CD8-positive, alpha-beta memory T cell (primary cell): Measurements from ENCODE around the gene PIK3R6. TPM values are rescaled to one million over a fixed set of nuclear protein-coding genes. Genes with fewer than 3 reads are reported as not detected.

Experiments
- CTCF ChIA-PET: fragments of 350-600 bp; sonication (Branson Sonifier 250); formaldehyde crosslinking; loops from one replicate; lab custom pipeline; 2021; ENCODE audit warnings: antibody characterized with exemption; lab: Charles Lee
- POLR2A ChIA-PET: fragments of 350-600 bp; sonication (Branson Sonifier 250); formaldehyde crosslinking; loops from one replicate; lab custom pipeline; 2021; ENCODE audit warnings: antibody characterized with exemption; lab: Charles Lee
- DNase-seq, 5 donors: peaks; one replicate each; pipeline versions ENCODE4 v3.0.0 to v3.0.0-alpha.2; 2020 to 2022; ENCODE audit warnings: mixed read lengths in 1 of 5
- H3K27ac ChIP-seq: one replicate; pipeline ENCODE4 v1.7.0; 2013; ENCODE audit warnings: low read depth, mild to moderate bottlenecking, low read length, moderate library complexity
- H3K27me3 ChIP-seq: 2 replicates; pipeline ENCODE4 v1.7.0; 2013; ENCODE audit warnings: low read length, mild to moderate bottlenecking; ENCODE audit not compliant: insufficient read depth, poor library complexity, severe bottlenecking
- H3K36me3 ChIP-seq: 2 replicates; pipeline ENCODE4 v1.7.0; 2013; ENCODE audit warnings: mild to moderate bottlenecking, low read length, moderate library complexity; ENCODE audit not compliant: insufficient read depth
- H3K4me1 ChIP-seq: 2 replicates; pipeline ENCODE4 v1.7.0; 2013; ENCODE audit warnings: mild to moderate bottlenecking, low read length, moderate library complexity; ENCODE audit not compliant: insufficient read depth
- H3K4me3 ChIP-seq: 2 replicates; pipeline ENCODE4 v1.7.0; 2013; ENCODE audit warnings: mild to moderate bottlenecking, low read length
- H3K9me3 ChIP-seq: 2 replicates; pipeline ENCODE4 v1.7.0; 2013; ENCODE audit warnings: mild to moderate bottlenecking, low read length
- H3K27ac Mint-ChIP-seq, 8 donors: one replicate each; pipeline ENCODE4 v1.8.0; 2020 to 2021; ENCODE audit warnings: mixed read lengths in 8 of 8, mild to moderate bottlenecking in 6 of 8, inconsistent platforms in 3 of 8, moderate library complexity in 3 of 8
- H3K27me3 Mint-ChIP-seq, 2 donors: one replicate each; pipeline ENCODE4 v1.8.0; 2020 to 2021; ENCODE audit warnings: mixed read lengths in 2 of 2, mild to moderate bottlenecking in 1 of 2, moderate library complexity in 1 of 2
- H3K36me3 Mint-ChIP-seq, 3 donors: one replicate each; pipeline ENCODE4 v1.8.0; 2020 to 2021; ENCODE audit warnings: mixed read lengths in 3 of 3, inconsistent platforms in 1 of 3, mild to moderate bottlenecking in 1 of 3
- H3K4me1 Mint-ChIP-seq, 3 donors: one replicate each; pipeline ENCODE4 v1.8.0; 2020 to 2021; ENCODE audit warnings: mixed read lengths in 3 of 3, inconsistent platforms in 1 of 3, mild to moderate bottlenecking in 1 of 3
- H3K4me3 Mint-ChIP-seq, 7 donors: one replicate each; pipeline ENCODE4 v1.8.0; 2020 to 2021; ENCODE audit warnings: mixed read lengths in 7 of 7, mild to moderate bottlenecking in 6 of 7, moderate library complexity in 4 of 7, inconsistent platforms in 2 of 7
- H3K9me3 Mint-ChIP-seq, 5 donors: one replicate each; pipeline ENCODE4 v1.8.0; 2020 to 2022; ENCODE audit warnings: mixed read lengths in 5 of 5, mild to moderate bottlenecking in 3 of 5, moderate library complexity in 2 of 5, inconsistent platforms in 1 of 5
- polyA plus RNA-seq: library from polyadenylated mRNA; unstranded; fragments of 300-500 nt; fragmentation: Illumina TruSeq; gene quantifications from one replicate; pipeline ENCODE4 v1.2.3, GENCODE V29; 2021
- total RNA-seq, 2 experiments: library from RNA; stranded (reverse); gene quantifications; one replicate each; pipeline ENCODE4 v1.2.3, GENCODE V29; 2021

The PIK3R6 gene
- total and polyA plus RNA-seq, 3 experiments from 2014 or later: 0.18 to 0.61 (median 0.35) TPM

DNA sequence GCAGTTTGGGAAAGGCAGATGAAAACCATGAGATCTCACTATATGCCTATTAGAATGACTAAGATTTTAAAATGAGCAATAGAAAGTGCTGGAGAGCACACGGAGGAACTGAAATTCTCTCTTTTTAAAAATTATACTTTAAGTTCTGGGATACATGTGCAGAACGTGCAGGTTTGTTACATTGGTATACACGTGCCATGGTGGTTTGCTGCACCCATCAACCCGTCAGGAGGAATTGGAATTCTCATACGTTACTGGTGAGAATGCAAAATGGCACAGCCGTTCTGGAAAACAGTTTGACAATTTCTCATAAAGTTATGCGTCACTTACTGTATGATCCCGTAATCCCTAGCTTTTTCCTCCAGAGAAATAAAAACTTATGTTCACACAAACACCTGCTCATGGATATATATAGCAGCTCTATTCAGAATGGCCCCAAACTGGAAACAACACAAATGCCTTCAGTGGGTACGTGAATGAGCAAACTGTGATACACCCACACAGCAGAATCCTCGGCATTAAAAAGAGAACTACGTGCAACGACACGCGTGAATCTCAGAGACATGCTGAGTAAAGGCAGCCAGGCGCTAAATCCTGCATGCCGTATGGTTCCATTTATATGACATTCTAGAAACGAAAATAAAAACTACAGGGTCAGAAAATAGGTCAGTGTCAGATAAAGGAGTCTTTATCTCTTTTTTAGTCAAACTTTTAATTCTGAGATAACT lies 11.8 kb downstream of the PIK3R6 start:
- H3K4me3 Mint-ChIP-seq: peak overlapping the region in 4 of 7 donors; percentile 32 to 56 (median 46)
- H3K27me3 Mint-ChIP-seq: no peaks in the 10 kb centered on the region
- no peaks in the 10 kb centered on the region for H3K9me3 ChIP-seq
- peaks cover 8% of the 10 kb centered on the region for H3K4me1 ChIP-seq
- ChIA-PET CTCF (no interaction called here), POLR2A (no interaction called here)
- no peak overlapping the region for H3K27ac Mint-ChIP-seq
- no peak overlapping the region for H3K4me3 ChIP-seq
- no peak overlapping the region for H3K27ac ChIP-seq
- peaks cover 12 to 34% (median 12%) of the 10 kb centered on the region in 3 donors for H3K4me1 Mint-ChIP-seq
- no peaks in the 10 kb centered on the region for H3K36me3 ChIP-seq
- H3K9me3 Mint-ChIP-seq: no peaks in the 10 kb centered on the region
- no peaks in the 10 kb centered on the region for H3K27me3 ChIP-seq
- H3K36me3 Mint-ChIP-seq: no peaks in the 10 kb centered on the region
- no peak for DNase-seq

DNA sequence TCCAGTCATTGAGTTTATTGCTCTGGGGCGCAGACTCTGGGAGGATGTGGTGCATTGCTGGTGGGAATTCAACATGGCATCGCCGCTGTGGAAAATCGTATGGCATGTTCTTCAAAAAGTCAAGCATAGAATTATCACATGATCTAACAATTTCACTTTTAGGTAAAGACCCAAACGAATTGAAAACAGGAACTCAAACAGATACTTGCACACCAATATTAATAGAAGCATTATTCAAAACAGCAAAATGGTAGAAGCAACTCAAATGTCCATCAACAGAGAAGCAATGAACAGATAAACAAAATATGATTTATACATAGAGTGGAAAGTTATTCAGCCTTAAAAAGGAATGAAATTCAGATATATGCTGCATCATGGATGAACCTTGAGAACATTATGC lies 15.9 kb downstream of the PIK3R6 start:
- H3K4me1 Mint-ChIP-seq: peaks cover 0 to 10% (median 6%) of the 10 kb centered on the region in 3 donors
- peak overlapping the region in 1 of 8 donors; percentile 8 for H3K27ac Mint-ChIP-seq
- H3K9me3 Mint-ChIP-seq: no peaks in the 10 kb centered on the region
- Histone ChIP-seq H3K4me3 (no peak overlapping the region), H3K9me3 (no peaks in the 10 kb centered on the region), H3K4me1 (no peaks in the 10 kb centered on the region), H3K27me3 (no peaks in the 10 kb centered on the region), H3K36me3 (no peaks in the 10 kb centered on the region), H3K27ac (no peak overlapping the region)
- CTCF ChIA-PET: no interaction called here
- H3K4me3 Mint-ChIP-seq: no peak overlapping the region
- no peaks in the 10 kb centered on the region for H3K36me3 Mint-ChIP-seq
- POLR2A ChIA-PET: no interaction called here
- no peaks in the 10 kb centered on the region for H3K27me3 Mint-ChIP-seq
- no peak for DNase-seq

DNA sequence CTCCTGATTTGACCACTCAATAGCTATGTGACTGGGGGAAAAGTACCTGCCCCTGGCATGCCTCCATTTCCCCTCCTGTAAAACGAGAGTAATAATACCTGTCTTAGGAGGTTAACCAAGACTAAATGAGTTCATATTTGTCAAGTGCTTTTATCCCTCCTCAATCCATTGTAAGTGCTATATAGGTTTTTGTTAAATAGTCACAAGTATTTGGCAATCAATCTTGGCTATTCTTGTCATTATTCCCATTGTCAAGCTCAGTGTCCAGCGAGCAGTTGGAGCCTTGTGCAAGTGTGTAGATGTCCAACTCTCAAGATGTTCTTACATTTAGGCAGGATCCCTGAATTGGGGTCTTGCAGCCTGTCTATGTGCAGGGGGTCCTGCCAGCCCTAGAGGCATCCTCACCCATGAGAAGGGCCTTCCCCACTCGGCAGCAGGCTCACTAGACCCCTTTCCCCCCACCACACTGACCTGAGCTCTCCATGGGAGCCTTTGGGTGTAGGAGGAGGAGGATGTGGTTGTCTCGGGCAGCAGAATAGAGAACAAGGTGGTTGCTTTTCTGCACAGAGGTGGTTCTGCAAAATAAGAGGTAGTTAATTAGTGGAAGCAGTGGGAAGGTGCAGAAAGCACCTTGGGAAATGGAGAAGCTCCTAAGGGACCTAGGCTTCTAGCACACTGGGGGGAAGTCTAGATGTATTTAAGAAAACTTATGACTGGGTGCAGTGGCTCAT lies 18.0 kb downstream of the PIK3R6 start:
- no peak overlapping the region for H3K4me3 ChIP-seq
- ChIA-PET CTCF (interaction anchor here (1.3 kb wide), 1 partner anchor 15 kb away, joined by 3 read pairs; no protein-coding TSS in a partner anchor), POLR2A (no interaction called here)
- no peaks in the 10 kb centered on the region for H3K36me3 ChIP-seq
- Mint-ChIP-seq H3K27ac (no peak overlapping the region), H3K27me3 (no peaks in the 10 kb centered on the region), H3K4me3 (no peak overlapping the region), H3K36me3 (peaks cover 0 to 6% (median 2%) of the 10 kb centered on the region in 3 donors), H3K4me1 (peaks cover 0 to 2% (median 0%) of the 10 kb centered on the region in 3 donors), H3K9me3 (peaks cover 0 to 2% (median 0%) of the 10 kb centered on the region in 5 donors)
- H3K4me1 ChIP-seq: no peaks in the 10 kb centered on the region
- DNase-seq: no peak
- H3K9me3 ChIP-seq: no peaks in the 10 kb centered on the region
- H3K27me3 ChIP-seq: no peaks in the 10 kb centered on the region
- no peak overlapping the region for H3K27ac ChIP-seq

GRCh38 chr17:8847891-8848290 lies 19.6 kb downstream of the PIK3R6 start:
- no peak for DNase-seq
- CTCF ChIA-PET: no interaction called here
- H3K27ac ChIP-seq: no peak overlapping the region
- no peak overlapping the region for H3K4me3 ChIP-seq
- no peaks in the 10 kb centered on the region for H3K36me3 ChIP-seq
- H3K4me1 ChIP-seq: no peaks in the 10 kb centered on the region
- no peaks in the 10 kb centered on the region for H3K9me3 ChIP-seq
- Mint-ChIP-seq H3K27ac (no peak overlapping the region), H3K4me1 (peaks cover 0 to 2% (median 0%) of the 10 kb centered on the region in 3 donors), H3K27me3 (peaks cover 0 to 1% of the 10 kb centered on the region in 2 donors), H3K9me3 (peaks cover 0 to 2% (median 0%) of the 10 kb centered on the region in 5 donors), H3K36me3 (peaks cover 0 to 6% (median 2%) of the 10 kb centered on the region in 3 donors), H3K4me3 (no peak overlapping the region)
- POLR2A ChIA-PET: no interaction called here
- H3K27me3 ChIP-seq: no peaks in the 10 kb centered on the region

- Mint-ChIP-seq H3K4me1 (peaks cover 0 to 2% (median 0%) of the 10 kb centered on the region in 3 donors), H3K27me3 (peaks cover 0 to 1% of the 10 kb centered on the region in 2 donors), H3K36me3 (peaks cover 0 to 6% (median 2%) of the 10 kb centered on the region in 3 donors), H3K9me3 (peaks cover 0 to 2% (median 0%) of the 10 kb centered on the region in 5 donors), H3K27ac (peak overlapping the region in 1 of 8 donors; percentile 50), H3K4me3 (no peak overlapping the region)
- Histone ChIP-seq H3K4me1 (no peaks in the 10 kb centered on the region), H3K27ac (no peak overlapping the region), H3K27me3 (no peaks in the 10 kb centered on the region), H3K9me3 (no peaks in the 10 kb centered on the region), H3K36me3 (no peaks in the 10 kb centered on the region), H3K4me3 (no peak overlapping the region)
- ChIA-PET CTCF (no interaction called here), POLR2A (no interaction called here)
- no peak for DNase-seq
Measured at GRCh38 chr17:8846768-8847211, 20.7 kb downstream of the PIK3R6 start.

DNA sequence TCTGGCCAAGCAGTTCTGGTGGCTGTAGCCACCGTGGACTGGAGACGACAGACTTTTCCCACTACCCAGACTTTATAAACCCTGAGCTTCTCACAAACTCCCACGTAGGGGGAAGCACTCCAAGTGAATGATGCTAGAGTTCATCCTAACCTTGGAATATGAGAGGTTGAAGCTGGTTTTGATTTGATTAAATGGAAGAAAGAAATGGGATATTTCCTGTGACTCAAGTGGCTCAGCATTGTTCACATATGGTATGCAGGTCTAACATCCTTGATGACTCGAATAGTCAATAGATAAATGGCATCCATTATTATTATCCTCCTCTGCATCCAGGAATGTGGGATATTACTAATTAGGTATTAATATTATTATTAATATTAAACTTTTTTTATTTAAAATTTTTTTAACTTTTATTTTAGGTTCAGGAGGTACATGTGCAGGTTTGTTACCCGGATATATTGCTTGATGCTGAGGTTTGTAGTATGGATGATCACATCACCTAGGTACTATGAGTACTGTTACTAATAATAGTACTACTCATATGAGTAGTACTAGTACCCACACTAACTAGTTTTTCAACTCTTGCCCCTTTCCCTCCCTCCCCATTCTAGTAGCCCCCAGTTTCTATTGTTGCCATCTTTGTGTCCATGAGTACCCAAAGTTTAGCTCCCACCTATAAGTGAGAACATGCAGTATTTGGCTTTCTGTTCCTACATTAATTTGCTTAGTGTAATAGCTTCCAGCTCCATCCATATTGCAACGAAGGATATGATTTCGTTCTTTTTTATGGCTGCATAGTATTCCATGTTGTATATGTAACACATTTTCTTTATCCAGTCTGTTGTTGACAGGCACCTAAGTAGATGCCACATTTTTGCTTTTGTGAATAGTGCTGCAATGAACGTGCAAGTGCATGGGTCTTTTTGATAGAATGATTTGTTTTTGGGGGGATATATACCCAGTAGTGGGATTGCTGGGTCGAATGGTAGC lies 22.9 kb downstream of the PIK3R6 start:
- DNase-seq: no peak
- H3K9me3 ChIP-seq: no peaks in the 10 kb centered on the region
- H3K4me3 ChIP-seq: no peak overlapping the region
- peaks cover 0 to 1% of the 10 kb centered on the region in 2 donors for H3K27me3 Mint-ChIP-seq
- CTCF ChIA-PET: no interaction called here
- no peaks in the 10 kb centered on the region for H3K36me3 ChIP-seq
- peaks cover 0 to 2% (median 0%) of the 10 kb centered on the region in 3 donors for H3K4me1 Mint-ChIP-seq
- H3K27ac ChIP-seq: no peak overlapping the region
- POLR2A ChIA-PET: no interaction called here
- H3K9me3 Mint-ChIP-seq: peaks cover 0 to 2% (median 0%) of the 10 kb centered on the region in 5 donors
- no peaks in the 10 kb centered on the region for H3K4me1 ChIP-seq
- H3K4me3 Mint-ChIP-seq: no peak overlapping the region
- H3K36me3 Mint-ChIP-seq: peaks cover 0 to 6% (median 2%) of the 10 kb centered on the region in 3 donors
- H3K27ac Mint-ChIP-seq: no peak overlapping the region
- H3K27me3 ChIP-seq: no peaks in the 10 kb centered on the region

GRCh38 chr17:8843344-8843743 lies 24.1 kb downstream of the PIK3R6 start:
- no peak overlapping the region for H3K27ac Mint-ChIP-seq

More at GRCh38 chr17:8843344-8843743, 24.1 kb downstream of the PIK3R6 start:
- Histone ChIP-seq H3K36me3 (no peaks in the 10 kb centered on the region), H3K27ac (no peak overlapping the region), H3K9me3 (no peaks in the 10 kb centered on the region), H3K4me3 (no peak overlapping the region), H3K27me3 (no peaks in the 10 kb centered on the region), H3K4me1 (no peaks in the 10 kb centered on the region)
- peaks cover 0 to 3% of the 10 kb centered on the region in 2 donors for H3K27me3 Mint-ChIP-seq
- H3K4me3 Mint-ChIP-seq: no peak overlapping the region
- no peak for DNase-seq
- peaks cover 0 to 6% (median 2%) of the 10 kb centered on the region in 3 donors for H3K36me3 Mint-ChIP-seq
- H3K4me1 Mint-ChIP-seq: peaks cover 0 to 2% (median 0%) of the 10 kb centered on the region in 3 donors
- ChIA-PET POLR2A (no interaction called here), CTCF (interaction anchor here (2.4 kb wide), 1 partner anchor 155 kb away, joined by 6 read pairs; no protein-coding TSS in a partner anchor)
- H3K9me3 Mint-ChIP-seq: peaks cover 0 to 2% (median 0%) of the 10 kb centered on the region in 5 donors
